Mucosa of descending colon (tissue), 3 donors: ENCODE data around the gene KCNJ16. TPM values are rescaled to one million over a fixed set of nuclear protein-coding genes. Genes with fewer than 3 reads are reported as not detected.

Experiments
- ATAC-seq: fragments of 200-7000 bp; cut with Tn5 transposase; one replicate; pipeline ENCODE4 v1.9.1; 2020; ENCODE audit warnings: mild to moderate bottlenecking, moderate library complexity
- DNase-seq, 3 donors: peaks; one replicate each; pipeline ENCODE4 v3.0.0-alpha.2; 2020
- H3K36me3 ChIP-seq: fragments of 200-600 bp; one replicate; pipeline ENCODE4 v1.8.0; 2021; ENCODE audit warnings: low read depth, mild to moderate bottlenecking
- H3K4me1 ChIP-seq: fragments of 200-600 bp; one replicate; pipeline ENCODE4 v1.8.0; 2021; ENCODE audit warnings: low read depth, mild to moderate bottlenecking
- H3K4me3 ChIP-seq: fragments of 200-600 bp; one replicate; pipeline ENCODE4 v1.8.0; 2021; ENCODE audit warnings: mild to moderate bottlenecking
- H3K9me3 ChIP-seq: fragments of 200-600 bp; one replicate; pipeline ENCODE4 v1.8.0; 2021; ENCODE audit warnings: mild to moderate bottlenecking
- intact Hi-C, 2 donors: fragments of 100-400 bp; cut with DNase I in 1 of 2; cut with micrococcal nuclease in 1 of 2; formaldehyde crosslinking; loops; one replicate each; pipeline versions ENCODE4 v1.11.0 to v1.11.1; 2022; cut with DNase I, micrococcal nuclease
- total RNA-seq, 3 donors: library from RNA; stranded (reverse); fragmentation: NEBNext Ultra II Directional in 2 of 3; extraction: Animal tissue kit (Norgen Biotek cat#: 25700) in 2 of 3; gene quantifications; one replicate each; pipeline versions ENCODE4 v1.2.1 to v1.2.4, GENCODE V29; 2021 to 2023
- TF ChIP-seq, protein P1 (sequence below): fragments of 200-600 bp; IDR thresholded peaks from one replicate; pipeline ENCODE4 v1.8.0; 2022; ENCODE audit warnings: antibody characterized with exemption, mild to moderate bottlenecking
- donor health status: DM: no; HTN: no; CAD: no; lungs with moderate emphysema.
- donor health status: DM: no; HTN: no; CAD: no.
- donor health status: DM: no; HTN: yes; CAD: no.

Gene KCNJ16
- total RNA-seq, 3 donors from 2014 or later: 0.09 to 1.1 TPM; not detected in 1

DNA sequence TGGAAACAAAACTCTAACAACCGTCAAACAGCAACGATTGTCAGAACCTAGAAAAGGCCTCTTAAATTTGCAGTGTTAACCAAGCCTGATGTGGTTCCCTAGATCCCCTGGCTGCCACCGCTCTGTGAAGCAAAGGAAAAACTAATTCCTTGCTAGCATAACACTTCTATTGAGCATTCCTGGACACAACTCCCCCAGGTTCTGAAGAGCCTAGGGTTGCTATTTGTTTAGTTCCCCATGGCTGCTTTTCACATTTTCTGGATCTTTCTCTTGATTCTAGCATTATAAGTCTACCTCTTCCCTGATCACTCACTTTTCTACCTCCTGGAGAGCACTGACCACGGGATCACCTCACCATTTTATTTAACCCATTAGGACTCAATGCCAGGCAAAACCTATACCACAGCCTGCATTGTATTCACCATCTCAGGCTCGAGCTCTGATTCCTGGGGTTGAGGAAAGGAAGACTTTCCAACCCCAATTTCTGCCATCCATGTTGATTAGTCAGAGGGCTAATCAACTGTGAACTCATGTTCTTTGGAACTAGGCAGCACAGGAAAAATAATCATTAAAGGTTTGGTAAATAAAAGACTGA lies 692 bp upstream of the KCNJ16 start:
- no peak for ATAC-seq

DNA sequence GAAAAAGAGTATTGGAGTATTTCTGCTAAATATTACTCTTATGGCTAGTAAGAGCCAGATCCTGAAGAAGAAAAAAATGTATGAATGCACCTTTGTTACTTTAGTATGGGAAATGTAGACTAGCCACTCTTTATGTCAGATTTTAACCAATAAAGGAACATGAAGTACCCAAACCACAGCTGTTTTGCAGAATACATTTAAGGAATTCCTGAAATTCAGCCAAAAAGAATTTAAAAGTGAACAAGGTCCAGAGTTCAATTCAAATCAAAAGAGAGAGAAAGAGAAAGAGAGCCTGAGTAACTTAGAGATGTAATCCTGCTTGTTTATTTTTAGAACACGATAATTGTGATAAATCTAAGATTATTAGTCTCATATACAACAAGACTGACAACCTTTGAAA lies 1.2 kb downstream of the KCNJ16 start:
- Histone ChIP-seq H3K4me3 (no peak overlapping the region), H3K9me3 (no peaks in the 10 kb centered on the region), H3K4me1 (peaks cover 15% of the 10 kb centered on the region), H3K36me3 (no peaks in the 10 kb centered on the region)
- ATAC-seq (no peak), DNase-seq (no peak)
- TF ChIP-seq, protein P1, sequence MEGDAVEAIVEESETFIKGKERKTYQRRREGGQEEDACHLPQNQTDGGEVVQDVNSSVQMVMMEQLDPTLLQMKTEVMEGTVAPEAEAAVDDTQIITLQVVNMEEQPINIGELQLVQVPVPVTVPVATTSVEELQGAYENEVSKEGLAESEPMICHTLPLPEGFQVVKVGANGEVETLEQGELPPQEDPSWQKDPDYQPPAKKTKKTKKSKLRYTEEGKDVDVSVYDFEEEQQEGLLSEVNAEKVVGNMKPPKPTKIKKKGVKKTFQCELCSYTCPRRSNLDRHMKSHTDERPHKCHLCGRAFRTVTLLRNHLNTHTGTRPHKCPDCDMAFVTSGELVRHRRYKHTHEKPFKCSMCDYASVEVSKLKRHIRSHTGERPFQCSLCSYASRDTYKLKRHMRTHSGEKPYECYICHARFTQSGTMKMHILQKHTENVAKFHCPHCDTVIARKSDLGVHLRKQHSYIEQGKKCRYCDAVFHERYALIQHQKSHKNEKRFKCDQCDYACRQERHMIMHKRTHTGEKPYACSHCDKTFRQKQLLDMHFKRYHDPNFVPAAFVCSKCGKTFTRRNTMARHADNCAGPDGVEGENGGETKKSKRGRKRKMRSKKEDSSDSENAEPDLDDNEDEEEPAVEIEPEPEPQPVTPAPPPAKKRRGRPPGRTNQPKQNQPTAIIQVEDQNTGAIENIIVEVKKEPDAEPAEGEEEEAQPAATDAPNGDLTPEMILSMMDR: no peak
- intact Hi-C loops: no loop called here

More for the DNA sequence above, 692 bp upstream of the KCNJ16 start:
- no peaks in the 10 kb centered on the region for H3K36me3 ChIP-seq
- H3K4me3 ChIP-seq: no peak overlapping the region
- no peak for DNase-seq
- intact Hi-C loops: no loop called here
- peaks cover 15% of the 10 kb centered on the region for H3K4me1 ChIP-seq
- TF ChIP-seq, protein P1: no peak
- no peaks in the 10 kb centered on the region for H3K9me3 ChIP-seq

DNA sequence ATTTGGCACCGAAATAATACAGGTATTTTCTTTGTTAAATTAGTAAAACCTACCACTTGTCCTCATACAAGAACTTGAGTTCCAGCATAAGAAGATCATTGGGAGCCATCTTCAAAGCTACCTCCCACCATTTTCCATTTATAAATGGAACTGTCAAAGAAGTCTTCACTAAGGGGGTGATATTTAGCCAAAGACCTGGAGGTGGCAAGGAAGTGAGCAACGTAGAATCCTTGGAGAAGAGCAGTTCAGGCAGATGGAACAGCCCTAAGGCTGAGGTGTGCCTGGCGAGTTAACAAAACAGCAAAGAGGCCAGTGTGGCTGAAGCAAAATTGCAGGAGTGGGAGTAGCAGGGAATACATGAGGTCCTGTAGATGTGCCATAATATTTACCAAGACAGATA lies 1.8 kb downstream of the KCNJ16 start:
- intact Hi-C loops: no loop called here
- H3K4me3 ChIP-seq: no peak overlapping the region
- TF ChIP-seq, protein P1: no peak
- peaks cover 15% of the 10 kb centered on the region for H3K4me1 ChIP-seq
- no peak for ATAC-seq
- DNase-seq: no peak
- no peaks in the 10 kb centered on the region for H3K9me3 ChIP-seq
- H3K36me3 ChIP-seq: no peaks in the 10 kb centered on the region

DNA sequence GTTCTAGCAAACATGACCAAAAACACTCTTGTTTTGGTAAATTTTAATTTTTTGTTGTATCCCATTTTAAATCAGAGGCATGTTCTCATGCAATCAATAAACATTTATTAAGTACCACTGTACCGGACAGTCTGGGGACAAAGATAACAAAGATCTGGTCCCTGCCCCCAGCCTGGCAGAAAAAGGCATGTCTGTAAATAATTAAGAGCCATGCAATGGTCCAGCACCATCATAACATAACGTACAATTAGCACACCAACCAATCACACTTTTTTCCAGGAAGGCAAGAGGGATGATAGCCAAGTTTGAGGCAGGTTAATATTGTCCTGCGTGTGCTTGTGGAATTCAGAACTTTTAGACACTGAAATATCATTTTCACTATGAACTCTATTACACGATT lies 3.5 kb downstream of the KCNJ16 start:
- ATAC-seq: no peak
- TF ChIP-seq, protein P1: no peak
- Histone ChIP-seq H3K36me3 (no peaks in the 10 kb centered on the region), H3K9me3 (no peaks in the 10 kb centered on the region), H3K4me1 (peaks cover 15% of the 10 kb centered on the region), H3K4me3 (no peak overlapping the region)
- DNase-seq: no peak
- intact Hi-C loops: no loop called here

DNA sequence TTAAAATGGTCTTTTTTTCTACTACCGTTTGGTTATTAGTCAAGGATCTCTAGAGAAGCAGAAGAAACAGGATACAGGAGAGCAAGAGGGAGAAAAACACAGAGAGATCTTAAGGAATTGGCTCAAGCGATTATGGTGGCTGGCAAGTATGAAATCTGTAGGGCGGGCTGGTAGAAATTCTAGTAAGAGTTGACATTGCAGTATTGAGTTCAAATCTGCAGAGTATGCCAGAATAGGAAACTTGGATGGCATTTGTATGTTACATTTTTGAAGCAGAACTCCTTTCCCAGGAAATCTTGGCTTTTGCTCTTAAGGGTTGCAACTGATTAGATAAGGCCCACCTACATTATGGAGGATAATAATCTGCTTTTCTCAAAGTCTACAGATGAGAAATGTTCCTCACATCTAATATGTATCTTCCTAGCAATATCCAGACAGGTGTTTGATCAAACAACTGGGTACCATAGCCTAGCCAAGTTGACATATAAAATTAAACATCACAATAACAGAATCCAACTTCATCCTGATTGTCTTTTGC lies 4.0 kb downstream of the KCNJ16 start:
- peaks cover 15% of the 10 kb centered on the region for H3K4me1 ChIP-seq
- intact Hi-C loops: no loop called here
- no peak for ATAC-seq
- H3K9me3 ChIP-seq: no peaks in the 10 kb centered on the region
- DNase-seq: no peak
- no peaks in the 10 kb centered on the region for H3K36me3 ChIP-seq
- no peak overlapping the region for H3K4me3 ChIP-seq
- TF ChIP-seq, protein P1: no peak
